ENCODE measurements around the gene ATP9A. TPM values are rescaled to one million over a fixed set of nuclear protein-coding genes. Genes with fewer than 3 reads are reported as not detected.

ATP9A gene
- total RNA-seq, 1 experiment from 2014 or later, result 16.8 TPM

GRCh38 chr20:51583073-51583472 is 185.1 kb downstream of the ATP9A start:
- no peak overlapping the region for H3K9ac ChIP-seq (ENCODE audit: low read length)
- H3K36me3 ChIP-seq (ENCODE audit: control insufficient read depth in 1 of 2, insufficient read depth in 2 of 2, low read length in 2 of 2), result no peaks in the 10 kb centered on the region
- no peaks in the 10 kb centered on the region for H3K79me2 ChIP-seq (ENCODE audit: insufficient read depth, low read length)
- no peak for DNase-seq (ENCODE audit: low read depth, low spot score)
- H3K9me3 ChIP-seq (ENCODE audit: control insufficient read depth in 1 of 2, insufficient read depth in 1 of 2, low read depth in 1 of 2, low read length in 2 of 2), result no peaks in the 10 kb centered on the region
- H2AFZ ChIP-seq (ENCODE audit: low read depth, low read length, poor library complexity, severe bottlenecking), result no peak overlapping the region
- CTCF ChIA-PET, result no interaction called here
- ATAC-seq, result no peak
- H3K27me3 ChIP-seq (ENCODE audit: insufficient read depth, low read length), result no peaks in the 10 kb centered on the region
- POLR2A ChIA-PET, result no interaction called here
- intact Hi-C loops (cut with micrococcal nuclease), result no loop called here
- BruUV-seq (replicated peaks), result no TSS peak
- H3K27ac ChIP-seq (ENCODE audit: low read depth, low read length), result no peak overlapping the region
- no peak overlapping the region for H3K4me2 ChIP-seq (ENCODE audit: low read length)
- RAD21 ChIA-PET (ENCODE audit: low non-redundant PET in 1 of 2, low total read pairs in 2 of 2, uncharacterized antibody in 2 of 2, unreplicated experiment in 2 of 2), result no interaction called here
- H4K20me1 ChIP-seq (ENCODE audit: insufficient read depth), result no peaks in the 10 kb centered on the region
- H3K9me2 ChIP-seq (ENCODE audit: insufficient read depth), result no peaks in the 10 kb centered on the region
- no peak overlapping the region for H3K4me3 ChIP-seq (replicated peaks in 1 of 2; ENCODE audit: low read depth in 1 of 2, low read length in 2 of 2)
- TF ChIP-seq, protein P1, sequence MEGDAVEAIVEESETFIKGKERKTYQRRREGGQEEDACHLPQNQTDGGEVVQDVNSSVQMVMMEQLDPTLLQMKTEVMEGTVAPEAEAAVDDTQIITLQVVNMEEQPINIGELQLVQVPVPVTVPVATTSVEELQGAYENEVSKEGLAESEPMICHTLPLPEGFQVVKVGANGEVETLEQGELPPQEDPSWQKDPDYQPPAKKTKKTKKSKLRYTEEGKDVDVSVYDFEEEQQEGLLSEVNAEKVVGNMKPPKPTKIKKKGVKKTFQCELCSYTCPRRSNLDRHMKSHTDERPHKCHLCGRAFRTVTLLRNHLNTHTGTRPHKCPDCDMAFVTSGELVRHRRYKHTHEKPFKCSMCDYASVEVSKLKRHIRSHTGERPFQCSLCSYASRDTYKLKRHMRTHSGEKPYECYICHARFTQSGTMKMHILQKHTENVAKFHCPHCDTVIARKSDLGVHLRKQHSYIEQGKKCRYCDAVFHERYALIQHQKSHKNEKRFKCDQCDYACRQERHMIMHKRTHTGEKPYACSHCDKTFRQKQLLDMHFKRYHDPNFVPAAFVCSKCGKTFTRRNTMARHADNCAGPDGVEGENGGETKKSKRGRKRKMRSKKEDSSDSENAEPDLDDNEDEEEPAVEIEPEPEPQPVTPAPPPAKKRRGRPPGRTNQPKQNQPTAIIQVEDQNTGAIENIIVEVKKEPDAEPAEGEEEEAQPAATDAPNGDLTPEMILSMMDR (IDR thresholded peaks at IDR 0.05 in 2 of 3, conservative IDR thresholded peaks at IDR 0.05 in 1 of 3; ENCODE audit: borderline replicate concordance in 1 of 3, insufficient read depth in 1 of 3, low read depth in 2 of 3, low read length in 2 of 3), result no peak
- TF ChIP-seq ZNF274 (IDR thresholded peaks at IDR 0.05; ENCODE audit: low read depth, low read length), result no peak
- no peak for TF ChIP-seq RAD21 (IDR thresholded peaks at IDR 0.05; ENCODE audit: low read depth)
- no peak for TF ChIP-seq CBX3 (IDR thresholded peaks at IDR 0.05; ENCODE audit: low read depth)
- TF ChIP-seq YY1 (IDR thresholded peaks at IDR 0.05; ENCODE audit: extremely low read depth, insufficient replicate concordance, low read depth, low read length), result no peak
- TF ChIP-seq JUND (IDR thresholded peaks at IDR 0.05), result no peak
- TF ChIP-seq CEBPB (IDR thresholded peaks at IDR 0.05; ENCODE audit: low read depth), result no peak
- no peak for TF ChIP-seq ZBTB33 (IDR thresholded peaks at IDR 0.05; ENCODE audit: extremely low read depth, insufficient replicate concordance, low read length)
- TF ChIP-seq EZH2phosphoT487 (IDR thresholded peaks at IDR 0.05; ENCODE audit: borderline replicate concordance), result no peak
- no peak for TF ChIP-seq FOSL1 (IDR thresholded peaks at IDR 0.05; ENCODE audit: low read depth)
- H3K4me1 ChIP-seq (ENCODE audit: control insufficient read depth in 1 of 2, insufficient read depth in 2 of 2, low read length in 2 of 2), result peaks cover 6 to 32% of the 10 kb centered on the region in 2 experiments; a peak in 3 of 4 replicates

Measured in HCT116 (cell line).